B cell (primary cell): ENCODE results near the gene SDF2L1.
"Not testable (repeated sequence)": the region's sequence is repeated elsewhere in the genome, so short reads cannot be mapped to it uniquely, and the experiment has no call there.

Experiments used
- EZH2 ChIP-seq: IDR thresholded peaks from 2 replicates; pipeline ENCODE4 v1.6.1; 2012; ENCODE audit warnings: borderline replicate concordance, low read depth, mild to moderate bottlenecking, moderate library complexity, low read length; ENCODE audit not compliant: insufficient read depth, poor library complexity, severe bottlenecking
- TF ChIP-seq, protein P1 (sequence below): fragments of 200-600 bp; IDR thresholded peaks from one replicate; pipeline ENCODE4 v1.8.0; 2022; ENCODE audit warnings: antibody characterized with exemption, mild to moderate bottlenecking

GRCh38 chr22:21596356-21597135, 45.6 kb upstream of the SDF2L1 start:
- TF ChIP-seq, protein P1, sequence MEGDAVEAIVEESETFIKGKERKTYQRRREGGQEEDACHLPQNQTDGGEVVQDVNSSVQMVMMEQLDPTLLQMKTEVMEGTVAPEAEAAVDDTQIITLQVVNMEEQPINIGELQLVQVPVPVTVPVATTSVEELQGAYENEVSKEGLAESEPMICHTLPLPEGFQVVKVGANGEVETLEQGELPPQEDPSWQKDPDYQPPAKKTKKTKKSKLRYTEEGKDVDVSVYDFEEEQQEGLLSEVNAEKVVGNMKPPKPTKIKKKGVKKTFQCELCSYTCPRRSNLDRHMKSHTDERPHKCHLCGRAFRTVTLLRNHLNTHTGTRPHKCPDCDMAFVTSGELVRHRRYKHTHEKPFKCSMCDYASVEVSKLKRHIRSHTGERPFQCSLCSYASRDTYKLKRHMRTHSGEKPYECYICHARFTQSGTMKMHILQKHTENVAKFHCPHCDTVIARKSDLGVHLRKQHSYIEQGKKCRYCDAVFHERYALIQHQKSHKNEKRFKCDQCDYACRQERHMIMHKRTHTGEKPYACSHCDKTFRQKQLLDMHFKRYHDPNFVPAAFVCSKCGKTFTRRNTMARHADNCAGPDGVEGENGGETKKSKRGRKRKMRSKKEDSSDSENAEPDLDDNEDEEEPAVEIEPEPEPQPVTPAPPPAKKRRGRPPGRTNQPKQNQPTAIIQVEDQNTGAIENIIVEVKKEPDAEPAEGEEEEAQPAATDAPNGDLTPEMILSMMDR = not testable (repeated sequence)
- not testable (repeated sequence) for TF ChIP-seq EZH2
